Peyer's patch (tissue), 4 donors: ENCODE results near the gene MACROD2.

Experiments
- POLR2A ChIP-seq, 2 donors: fragments of 450-650 bp; IDR thresholded peaks; one replicate each; pipeline ENCODE4 v1.5.1; 2017; ENCODE audit warnings: antibody characterized with exemption in 2 of 2, mild to moderate bottlenecking in 2 of 2, moderate library complexity in 2 of 2
- TF ChIP-seq, protein P1 (sequence below), 6 experiments: fragments of 450-650 bp in 4 of 6; fragments of 200-600 bp in 2 of 6; sonication (generic) in 1 of 6; IDR thresholded peaks; one replicate each; pipeline ENCODE4 v1.5.1; 2017 to 2019; ENCODE audit warnings: antibody characterized with exemption in 6 of 6, mild to moderate bottlenecking in 3 of 6, moderate library complexity in 1 of 6

DNA sequence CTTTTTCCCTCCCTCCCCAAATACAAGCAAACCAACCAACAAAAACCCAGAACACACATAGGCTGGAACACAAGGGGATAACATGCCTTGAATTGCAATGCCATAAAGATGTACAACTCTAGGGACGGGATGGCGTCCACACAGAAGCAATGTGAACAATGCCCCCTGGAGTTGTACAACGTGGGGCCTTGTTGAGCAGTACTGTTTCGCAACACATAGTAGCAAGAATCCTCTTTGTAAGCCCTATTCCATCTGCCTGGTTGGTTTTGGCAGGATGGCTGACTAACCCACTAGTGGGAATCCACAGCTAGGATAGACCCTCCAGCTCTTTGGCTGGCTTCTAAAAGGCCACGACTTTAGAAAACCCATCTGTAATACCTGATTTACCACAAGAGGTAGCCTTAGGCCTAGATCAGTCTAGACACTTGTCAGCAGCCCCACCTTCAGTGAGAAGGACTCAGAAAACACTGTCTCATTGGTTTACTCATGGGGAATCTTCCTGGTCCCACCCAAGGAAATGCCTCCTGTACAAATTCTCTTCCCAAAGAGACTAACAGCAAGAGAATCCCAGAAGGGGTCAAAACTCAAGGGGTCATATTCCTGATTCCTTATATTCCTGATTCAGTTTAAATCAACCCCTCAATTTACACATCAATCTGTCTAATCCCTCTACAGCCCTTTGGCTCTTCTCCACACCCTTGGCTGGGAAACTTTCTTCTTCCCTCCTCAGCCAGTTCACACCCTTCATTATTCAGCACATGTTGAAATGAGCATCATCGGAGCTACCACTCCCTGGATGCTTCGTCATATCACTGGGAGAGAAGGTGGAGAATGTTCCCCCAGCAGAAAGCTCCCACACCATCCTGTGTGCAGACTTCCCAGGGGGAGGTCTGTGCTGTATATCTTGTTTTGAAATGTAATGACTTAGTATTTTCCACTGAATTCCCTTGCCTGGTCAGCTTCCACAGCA lies 964.5 kb downstream of the MACROD2 start:
- TF ChIP-seq, protein P1, sequence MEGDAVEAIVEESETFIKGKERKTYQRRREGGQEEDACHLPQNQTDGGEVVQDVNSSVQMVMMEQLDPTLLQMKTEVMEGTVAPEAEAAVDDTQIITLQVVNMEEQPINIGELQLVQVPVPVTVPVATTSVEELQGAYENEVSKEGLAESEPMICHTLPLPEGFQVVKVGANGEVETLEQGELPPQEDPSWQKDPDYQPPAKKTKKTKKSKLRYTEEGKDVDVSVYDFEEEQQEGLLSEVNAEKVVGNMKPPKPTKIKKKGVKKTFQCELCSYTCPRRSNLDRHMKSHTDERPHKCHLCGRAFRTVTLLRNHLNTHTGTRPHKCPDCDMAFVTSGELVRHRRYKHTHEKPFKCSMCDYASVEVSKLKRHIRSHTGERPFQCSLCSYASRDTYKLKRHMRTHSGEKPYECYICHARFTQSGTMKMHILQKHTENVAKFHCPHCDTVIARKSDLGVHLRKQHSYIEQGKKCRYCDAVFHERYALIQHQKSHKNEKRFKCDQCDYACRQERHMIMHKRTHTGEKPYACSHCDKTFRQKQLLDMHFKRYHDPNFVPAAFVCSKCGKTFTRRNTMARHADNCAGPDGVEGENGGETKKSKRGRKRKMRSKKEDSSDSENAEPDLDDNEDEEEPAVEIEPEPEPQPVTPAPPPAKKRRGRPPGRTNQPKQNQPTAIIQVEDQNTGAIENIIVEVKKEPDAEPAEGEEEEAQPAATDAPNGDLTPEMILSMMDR (IDR thresholded peaks at IDR 0.05): no peak
- no peak for TF ChIP-seq POLR2A (IDR thresholded peaks at IDR 0.05)
